T47D (cell line): ENCODE results near the gene CPT1B.
A peak's percentile ranks its signal among the peaks of the same experiment; 100 is the strongest.
"Not testable (repeated sequence)": the region's sequence is repeated elsewhere in the genome, so short reads cannot be mapped to it uniquely, and the experiment has no call there.

ENCODE experiments used
- DNase-seq, 2 experiments: peaks; one replicate each; pipeline versions ENCODE4 v3.0.0 to v3.0.0-alpha.2; 2011 to 2012; ENCODE audit warnings: low read depth in 1 of 2, low spot score in 1 of 2
- JUND ChIP-seq: IDR thresholded peaks from 2 replicates; pipeline ENCODE4 v1.6.1; 2012; ENCODE audit warnings: low read depth
- in situ Hi-C: cut with HindIII; loops from 2 replicates; pipeline ENCODE4 v1.10.0; 2016; ENCODE audit warnings: low sequenced_read_pairs, low pct_unique_long_range_greater_than_20kb

CPT1B gene

DNA sequence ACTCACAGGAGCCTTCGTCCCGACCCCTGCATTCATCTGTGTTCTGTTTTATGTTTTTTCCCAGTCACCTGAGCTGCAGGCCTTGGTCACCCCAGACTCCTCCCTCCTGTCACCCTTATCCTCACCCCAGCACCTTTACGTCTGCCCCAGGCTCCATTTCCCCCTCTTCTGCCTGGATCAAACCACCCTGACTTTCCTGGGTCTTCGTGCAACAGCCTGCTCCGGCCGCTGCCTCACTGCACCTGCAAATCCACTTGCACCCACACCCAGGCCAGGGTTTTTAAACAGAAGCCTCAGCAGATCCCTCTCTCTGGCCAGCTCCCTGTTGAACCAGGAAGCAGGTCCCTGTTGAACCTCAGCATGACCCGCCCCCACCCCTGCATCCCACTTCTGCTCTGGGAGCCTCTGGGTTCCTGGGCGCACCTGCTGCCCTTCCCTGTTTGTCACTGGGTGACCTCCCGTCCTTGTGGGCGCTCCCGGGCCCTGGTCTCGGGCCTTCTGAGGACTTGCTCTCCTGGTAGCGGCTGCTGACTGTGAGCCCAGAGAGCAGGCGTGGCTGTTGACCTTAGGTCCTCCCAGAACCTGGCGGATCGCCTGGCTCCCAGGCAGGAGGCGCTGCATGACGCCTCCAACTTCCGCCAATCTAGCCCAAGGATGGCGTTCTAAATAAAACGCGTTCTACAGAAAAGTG lies 35.2 kb upstream of the CPT1B start:
- DNase-seq, result peak in 1 of 2 experiments; percentile 80
- no peak for TF ChIP-seq JUND
- in situ Hi-C loops, result no loop called here

DNA sequence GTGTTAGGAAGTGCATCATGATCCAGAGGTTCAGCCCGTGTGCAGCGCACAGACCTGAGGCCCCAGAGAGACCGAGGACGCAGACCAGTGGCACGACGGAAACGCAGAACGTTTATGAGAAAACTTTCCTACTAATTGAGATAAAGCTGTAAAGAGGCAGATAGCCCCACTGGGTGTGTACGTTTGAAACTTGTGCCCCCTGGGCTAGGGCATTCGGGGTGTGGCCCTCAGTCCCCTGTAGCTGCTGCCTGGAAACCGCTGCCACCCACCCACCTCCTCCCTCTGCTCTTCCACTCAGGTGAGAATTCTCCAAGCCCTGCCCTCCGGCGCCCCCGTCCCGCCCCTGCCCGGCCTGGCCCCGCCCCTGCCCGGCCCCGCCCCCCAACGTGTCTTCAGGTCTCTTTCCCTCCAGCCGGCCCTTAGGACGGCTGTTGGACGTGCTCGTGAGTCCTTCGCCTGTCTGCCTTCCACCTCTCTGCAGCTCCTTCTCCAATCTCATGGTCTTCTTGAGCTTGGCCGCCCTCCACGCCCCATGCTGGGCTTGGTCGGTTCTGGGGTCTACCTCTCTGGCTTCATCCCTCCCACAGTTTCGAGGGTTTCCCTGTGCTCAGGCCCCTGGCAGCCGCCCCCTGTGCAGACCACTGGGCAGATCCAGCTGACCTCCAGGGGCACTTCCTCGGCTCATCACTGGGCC lies 34.4 kb upstream of the CPT1B start:
- in situ Hi-C loops, result no loop called here
- TF ChIP-seq JUND, result no peak
- DNase-seq, result peak in 1 of 2 experiments; percentile 63

DNA sequence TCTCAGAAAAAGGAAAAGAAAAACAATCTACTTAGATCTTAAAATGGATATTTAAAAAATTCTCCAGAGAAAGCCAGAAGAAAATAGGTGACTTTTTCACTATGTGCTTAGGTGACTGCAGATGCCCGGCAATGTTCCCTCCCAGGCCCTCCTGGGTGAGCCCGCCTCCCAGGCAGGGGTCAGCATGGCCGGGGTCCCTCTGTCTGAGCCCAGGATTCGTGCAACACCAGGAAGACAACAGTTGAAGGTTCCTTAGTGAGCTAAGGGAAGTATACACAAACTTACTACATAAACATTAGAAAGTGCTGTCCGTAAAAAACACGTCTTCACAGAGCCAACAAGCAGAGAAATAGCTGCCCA lies 33.9 kb upstream of the CPT1B start:
- in situ Hi-C loops, result no loop called here
- no peak for TF ChIP-seq JUND
- no peak for DNase-seq

DNA sequence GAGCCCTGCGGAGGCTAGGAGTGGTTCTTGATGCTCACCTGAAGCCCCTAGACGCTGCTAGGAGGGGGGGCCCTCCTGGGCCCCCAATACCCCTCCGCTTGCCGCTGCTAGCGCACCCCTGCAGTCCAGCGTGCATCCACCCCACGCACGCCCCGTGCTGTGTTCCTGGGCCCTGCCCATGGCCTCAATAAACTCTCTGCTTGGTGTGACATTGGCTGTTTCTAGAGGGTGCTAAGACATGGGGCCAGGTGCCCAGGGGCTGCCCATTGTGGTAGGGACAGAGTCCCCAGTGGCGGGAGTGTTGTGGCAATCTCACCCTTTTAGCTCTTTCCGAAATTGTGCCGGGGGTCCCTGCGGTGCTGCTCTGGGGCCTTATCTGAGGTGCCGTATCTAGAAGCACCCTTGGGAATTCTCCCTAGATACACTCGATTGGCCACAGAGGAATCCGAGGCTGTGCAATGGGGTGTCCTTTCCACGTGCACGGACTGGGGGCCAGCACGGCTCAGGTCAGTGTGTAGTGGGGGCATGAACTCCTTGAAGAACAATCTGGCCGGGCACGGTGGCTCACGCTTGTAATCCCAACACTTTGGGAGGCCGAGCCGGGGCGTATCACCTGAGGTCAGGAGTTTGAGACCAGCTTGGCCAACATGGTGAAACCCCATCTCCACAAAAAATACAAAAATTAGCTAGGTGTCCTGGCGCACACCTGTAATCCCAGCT lies 33.3 kb upstream of the CPT1B start:
- DNase-seq, result no peak
- in situ Hi-C loops, result no loop called here
- TF ChIP-seq JUND, result no peak

DNA sequence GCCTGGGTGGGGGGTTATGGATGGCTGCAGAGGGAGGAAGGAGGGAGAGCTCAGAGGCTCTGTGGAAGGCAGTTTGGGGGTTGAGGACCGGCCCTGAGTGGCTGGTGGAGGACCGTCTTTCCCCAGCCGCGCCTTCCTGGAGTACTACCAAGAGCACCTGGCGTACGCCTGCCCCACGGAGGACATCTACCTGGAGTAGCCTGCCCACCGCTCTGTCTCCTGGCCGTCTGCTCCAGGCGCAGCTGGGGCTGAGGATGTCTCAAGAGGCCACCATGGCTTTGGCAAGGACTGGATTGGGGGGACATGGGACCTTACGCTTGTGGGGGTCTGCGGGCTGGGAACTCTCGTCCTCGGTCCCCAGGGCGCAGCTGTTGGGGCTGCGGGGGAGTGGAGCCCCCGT lies 32.4 kb upstream of the CPT1B start:
- no peak for DNase-seq
- in situ Hi-C loops, result no loop called here
- no peak for TF ChIP-seq JUND

DNA sequence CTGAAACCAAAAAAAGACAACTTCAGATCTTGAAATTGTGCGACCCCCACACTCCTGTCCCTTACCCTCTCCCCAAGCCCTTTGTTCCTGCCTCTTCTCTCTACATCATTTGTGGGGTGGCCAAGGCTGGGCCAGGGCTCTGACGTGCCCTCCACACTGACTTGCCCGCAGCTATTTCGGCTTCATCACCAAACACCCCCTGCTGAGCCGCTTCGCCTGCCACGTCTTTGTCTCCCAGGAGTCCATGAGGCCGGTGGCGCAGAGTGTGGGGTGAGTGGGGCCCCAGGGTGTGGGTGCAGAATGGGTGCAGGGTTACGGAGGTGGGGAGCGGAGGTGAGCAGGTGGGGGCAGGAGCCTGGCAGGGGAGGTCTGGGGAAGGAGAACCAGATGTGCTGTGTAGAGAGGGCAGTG lies 31.8 kb upstream of the CPT1B start:
- TF ChIP-seq JUND, result no peak
- in situ Hi-C loops, result no loop called here
- no peak for DNase-seq

DNA sequence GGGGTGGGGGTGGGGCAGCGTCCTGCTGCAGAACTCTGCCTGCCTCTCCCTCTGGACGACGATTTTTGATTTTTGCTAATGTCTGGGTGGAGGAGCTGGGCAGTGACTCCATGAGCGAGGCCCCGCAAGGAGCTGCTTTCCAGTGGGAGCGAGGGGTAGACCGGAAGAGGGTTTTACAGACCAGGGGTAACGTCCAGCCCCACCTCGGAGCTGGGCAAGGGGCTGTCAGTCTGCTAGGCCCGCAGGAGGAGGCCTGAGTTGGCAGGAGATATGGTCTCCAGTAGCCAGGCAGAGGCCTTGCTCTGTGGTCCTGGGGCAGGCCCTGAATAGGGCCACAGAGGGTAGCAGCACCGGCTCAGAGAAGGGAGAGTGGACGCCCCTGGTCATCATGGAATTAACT lies 31.4 kb upstream of the CPT1B start:
- no peak for DNase-seq
- TF ChIP-seq JUND, result no peak
- in situ Hi-C loops, result no loop called here

DNA sequence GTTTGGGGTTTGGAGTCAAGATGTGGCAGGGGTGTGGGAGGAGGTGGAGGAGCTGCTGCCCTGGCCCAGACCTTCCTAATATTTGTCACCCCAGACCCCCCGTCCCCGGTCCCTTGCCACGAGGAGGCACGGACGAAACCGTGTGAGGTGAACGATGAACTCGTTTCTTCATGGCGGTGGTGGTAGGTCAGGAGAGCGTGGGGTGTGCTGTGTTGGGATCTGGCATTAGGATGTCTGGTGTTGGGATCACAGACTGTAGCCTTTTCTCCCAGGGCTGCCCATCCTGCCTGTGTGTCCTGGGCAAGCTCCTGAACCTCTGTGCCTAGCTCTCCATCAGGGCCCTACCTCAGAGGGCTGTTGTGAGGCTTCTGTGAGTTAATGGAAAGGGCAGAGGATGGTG lies 30.8 kb upstream of the CPT1B start:
- no peak for TF ChIP-seq JUND
- in situ Hi-C loops, result no loop called here
- no peak for DNase-seq

DNA sequence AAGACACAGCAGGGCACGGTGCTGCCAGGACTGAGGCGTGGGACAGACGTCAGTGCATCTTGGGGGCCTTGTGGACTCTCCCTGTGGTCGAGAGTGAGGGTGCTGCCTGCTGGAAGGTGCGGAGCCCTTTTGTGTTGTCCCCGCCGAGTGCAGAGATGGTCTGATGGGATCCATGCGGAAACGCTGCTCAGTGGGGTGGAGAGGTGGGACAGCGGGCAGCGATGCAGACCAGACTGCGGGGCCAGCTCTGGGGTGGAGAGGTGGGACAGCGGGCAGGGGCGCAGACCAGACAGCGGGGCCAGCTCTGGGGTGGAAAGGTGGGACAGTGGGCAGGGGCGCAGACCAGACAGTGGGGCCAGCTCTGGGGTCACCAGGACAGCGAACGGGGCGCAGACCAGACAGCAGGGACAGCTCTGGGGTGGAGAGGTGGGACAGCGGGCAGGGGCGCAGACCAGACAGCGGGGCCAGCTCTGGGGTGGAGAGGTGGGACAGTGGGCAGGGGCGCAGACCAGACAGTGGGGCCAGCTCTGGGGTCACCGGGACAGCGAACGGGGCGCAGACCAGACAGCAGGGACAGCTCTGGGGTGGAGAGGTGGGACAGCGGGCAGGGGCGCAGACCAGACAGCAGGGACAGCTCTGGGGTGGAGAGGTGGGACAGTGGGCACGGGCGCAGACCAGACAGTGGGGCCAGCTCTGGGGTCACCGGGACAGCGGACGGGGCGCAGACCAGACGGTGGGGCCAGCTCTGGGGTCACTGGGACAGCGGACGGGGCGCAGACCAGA lies 30.0 kb upstream of the CPT1B start:
- DNase-seq, in situ Hi-C loops: not testable (repeated sequence)

DNA sequence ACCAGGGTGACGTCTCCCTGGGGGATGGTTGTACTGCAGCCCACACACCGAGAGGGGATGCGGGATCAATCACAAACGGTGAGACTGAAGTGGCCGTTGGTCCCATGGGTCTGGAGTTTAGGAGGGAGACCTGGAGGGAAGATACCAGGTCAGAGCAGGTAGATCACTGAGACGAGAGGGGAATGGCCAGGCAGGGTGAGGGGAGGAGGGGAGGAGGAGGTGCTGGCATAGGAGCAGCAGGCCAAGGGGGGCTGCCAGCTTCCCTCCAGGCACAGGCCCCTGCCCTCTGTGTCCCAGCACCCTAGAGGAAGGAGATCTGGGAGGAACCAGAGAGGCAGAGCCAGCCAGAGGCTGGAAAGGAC lies 29.4 kb upstream of the CPT1B start:
- in situ Hi-C loops, result no loop called here
- DNase-seq, result no peak
- TF ChIP-seq JUND, result no peak

DNA sequence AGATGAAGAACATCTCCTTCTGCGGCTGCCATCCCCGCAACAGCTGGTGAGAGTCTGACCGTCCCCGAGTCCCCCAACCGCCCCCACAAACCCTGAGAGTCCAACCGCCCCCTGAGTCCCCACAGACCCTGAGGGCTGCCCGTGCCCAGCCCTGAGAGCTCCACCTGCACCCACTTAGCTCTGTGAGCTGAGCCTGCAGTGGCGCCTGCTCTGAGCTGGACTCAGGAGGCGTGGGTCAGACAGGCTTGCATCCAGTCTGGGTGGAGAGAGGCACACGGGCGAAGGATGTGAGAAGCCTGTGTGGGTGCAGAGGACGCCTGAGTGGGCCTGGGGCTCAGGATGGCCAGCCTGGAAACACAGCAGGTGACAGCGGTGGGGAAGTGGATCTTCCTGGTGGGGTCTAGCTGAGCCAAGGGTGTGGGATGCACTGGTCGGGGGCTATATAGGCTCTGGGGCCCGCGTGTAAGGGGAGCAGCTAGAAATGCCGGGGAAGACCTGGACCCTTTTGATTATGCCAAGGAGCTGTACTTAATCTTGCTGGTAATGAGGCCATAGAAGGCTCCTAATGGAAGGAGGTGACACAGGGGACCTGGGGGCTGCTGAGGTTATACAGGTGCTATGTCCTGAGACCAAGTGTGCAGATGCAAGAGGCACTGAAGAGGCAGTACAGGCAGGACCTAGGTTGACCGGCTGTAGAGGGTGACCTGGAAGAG lies 28.9 kb upstream of the CPT1B start:
- DNase-seq, result no peak
- in situ Hi-C loops, result no loop called here
- TF ChIP-seq JUND, result no peak
